GM12872 (cell line): ENCODE results near the gene ZSWIM4.

Source experiments
- CTCF ChIP-seq: IDR thresholded peaks from 3 replicates; pipeline ENCODE4 v1.5.1; 2011; ENCODE audit warnings: low read depth, mild to moderate bottlenecking, low read length, moderate library complexity; ENCODE audit not compliant: insufficient read depth

ZSWIM4 gene

GRCh38 chr19:13794757-13795589 lies at the start of gene ZSWIM4:
Gene ZSWIM4 (plus strand): TSS chr19:13795443. CDS start chr19:13795649, 206 bp downstream.
- no peak for TF ChIP-seq CTCF

- no peak for TF ChIP-seq CTCF
Measured at GRCh38 chr19:13747098-13747453, 48.2 kb upstream of the ZSWIM4 start.

GRCh38 chr19:13748169-13748828 lies 46.9 kb upstream of the ZSWIM4 start:
- TF ChIP-seq CTCF: no peak

GRCh38 chr19:13751436-13751835 lies 43.8 kb upstream of the ZSWIM4 start:
- TF ChIP-seq CTCF: no peak

- no peak for TF ChIP-seq CTCF
Measured at GRCh38 chr19:13756210-13756609, 39.0 kb upstream of the ZSWIM4 start.

GRCh38 chr19:13757805-13758772 lies 37.2 kb upstream of the ZSWIM4 start:
- TF ChIP-seq CTCF: no peak

- no peak for TF ChIP-seq CTCF
Measured at GRCh38 chr19:13758795-13759194, 36.4 kb upstream of the ZSWIM4 start.
